CD4-positive, alpha-beta T cell (primary cell): ENCODE measurements around the gene AHCYL2. TPM values are rescaled to one million over a fixed set of nuclear protein-coding genes. Genes with fewer than 3 reads are reported as not detected.

Source experiments
- ATAC-seq: fragments of 200-7000 bp; cut with Tn5 transposase; one replicate; pipeline ENCODE4 v1.10.0; 2022; ENCODE audit warnings: mild to moderate bottlenecking; ENCODE audit not compliant: poor library complexity
- CTCF ChIA-PET: fragments of 350-600 bp; sonication (Branson Sonifier 250); formaldehyde crosslinking; loops from one replicate; lab custom pipeline; 2021; ENCODE audit warnings: antibody characterized with exemption, inconsistent platforms; lab: Charles Lee
- POLR2A ChIA-PET: fragments of 350-600 bp; sonication (Branson Sonifier 250); formaldehyde crosslinking; loops from one replicate; lab custom pipeline; 2021; ENCODE audit warnings: antibody characterized with exemption, inconsistent platforms; lab: Charles Lee
- DNase-seq, 14 experiments: peaks; one replicate each; pipeline ENCODE4 v3.0.0-alpha.2; 2013 to 2020; ENCODE audit warnings: mixed read lengths in 2 of 14
- H3K27ac ChIP-seq, 2 donors: one replicate each; pipeline versions ENCODE4 v1.5.1 to v1.7.0; 2013; ENCODE audit warnings: low read length in 2 of 2, low read depth in 1 of 2, mild to moderate bottlenecking in 1 of 2
- H3K27me3 ChIP-seq, 2 experiments: 1 replicate in 1 of 2; 2 replicates in 1 of 2; pipeline versions ENCODE4 v1.6.1 to v1.7.0; 2013; ENCODE audit warnings: low read length in 2 of 2, control low read depth in 1 of 2, mild to moderate bottlenecking in 1 of 2, moderate library complexity in 1 of 2; ENCODE audit not compliant: insufficient read depth in 2 of 2, control insufficient read depth in 1 of 2
- H3K36me3 ChIP-seq: one replicate; pipeline ENCODE4 v1.6.1; 2013; ENCODE audit warnings: low read length, control low read depth; ENCODE audit not compliant: insufficient read depth
- H3K4me1 ChIP-seq: one replicate; pipeline ENCODE4 v1.6.1; 2013; ENCODE audit warnings: low read length, control low read depth; ENCODE audit not compliant: insufficient read depth
- H3K4me3 ChIP-seq: one replicate; pipeline ENCODE4 v1.5.1; 2013; ENCODE audit warnings: mild to moderate bottlenecking, low read length, moderate library complexity
- H3K9me3 ChIP-seq, 2 experiments: 1 replicate in 1 of 2; 2 replicates in 1 of 2; pipeline versions ENCODE4 v1.6.1 to v1.7.0; 2013; ENCODE audit warnings: low read length in 2 of 2, mild to moderate bottlenecking in 2 of 2, control low read depth in 1 of 2, moderate library complexity in 1 of 2; ENCODE audit not compliant: control insufficient read depth in 1 of 2, insufficient read depth in 1 of 2
- H3K27ac Mint-ChIP-seq: one replicate; pipeline ENCODE4 v1.8.0; 2020; ENCODE audit warnings: mixed read lengths
- H3K27me3 Mint-ChIP-seq: one replicate; pipeline ENCODE4 v1.8.0; 2021; ENCODE audit warnings: mixed read lengths
- H3K36me3 Mint-ChIP-seq: one replicate; pipeline ENCODE4 v1.8.0; 2021; ENCODE audit warnings: low read depth, mixed read lengths
- H3K4me1 Mint-ChIP-seq: one replicate; pipeline ENCODE4 v1.8.0; 2021; ENCODE audit warnings: low read depth, mixed read lengths
- H3K4me3 Mint-ChIP-seq: one replicate; pipeline ENCODE4 v1.8.0; 2020; ENCODE audit warnings: mild to moderate bottlenecking, mixed read lengths
- H3K9me3 Mint-ChIP-seq: one replicate; pipeline ENCODE4 v1.8.0; 2020; ENCODE audit warnings: mixed read lengths
- CTCF ChIP-seq: fragments of 200-600 bp; IDR thresholded peaks from one replicate; pipeline ENCODE4 v1.8.0; 2022; ENCODE audit warnings: antibody characterized with exemption, mild to moderate bottlenecking
- intact Hi-C, 2 experiments: fragments of 100-400 bp; cut with DNase I in 1 of 2; cut with micrococcal nuclease in 1 of 2; formaldehyde crosslinking; loops; one replicate each; pipeline versions ENCODE4 v1.15.1 to v1.9.0; 2023 to 2025; cut with DNase I, micrococcal nuclease
- polyA plus RNA-seq, 2 donors: library from polyadenylated mRNA; unstranded; fragments of 120-200 nt; gene quantifications; one replicate each; pipeline ENCODE4 v1.2.1, GENCODE V29; 2013
- total RNA-seq, 174 experiments: library from RNA in 2 of 174; stranded (reverse) in 2 of 174; gene quantifications; one replicate each; pipeline ENCODE4 v1.2.3 and lab custom pipeline; 2021 to 2026

Gene AHCYL2
- total RNA-seq: 1 to 10 TPM; 5.8 to 6.0 TPM
- 11.1 TPM for polyA plus RNA-seq (2013, experiment 1 of 2)
- polyA plus RNA-seq (2013, experiment 2 of 2): 11.1 TPM
- 4.1 to 42.2 (median 16.9) reads per million in 172 experiments for total RNA-seq (lab: John Stamatoyannopoulos, UW)

- intact Hi-C loops: loop anchor here in 1 of 2 experiments (5.0 to 10.0 kb wide), 6 partner anchors 167 to 882 kb away; partner anchors contain the start of genes RBM28, SMKR1, STRIP2 and TNPO3
- Mint-ChIP-seq H3K27me3 (no peaks in the 10 kb centered on the region), H3K4me3 (peak within 1 kb of the TSS; percentile 96), H3K9me3 (no peaks in the 10 kb centered on the region), H3K36me3 (peaks cover 3% of the 10 kb centered on the region), H3K4me1 (peaks cover 56% of the 10 kb centered on the region), H3K27ac (peak within 1 kb of the TSS; percentile 89)
- CTCF ChIA-PET: interaction anchor here (1.3 to 1.9 kb wide), 2 partner anchors 47 to 74 kb away, joined by 3 to 9 read pairs; no protein-coding TSS in a partner anchor
- Histone ChIP-seq H3K27ac (peak within 1 kb of the TSS; percentile 72 to 97), H3K27me3 (no peaks in the 10 kb centered on the region), H3K4me3 (peak within 1 kb of the TSS; percentile 91), H3K36me3 (no peaks in the 10 kb centered on the region), H3K4me1 (peaks cover 25% of the 10 kb centered on the region), H3K9me3 (no peaks in the 10 kb centered on the region)
- peak; percentile 96 to 99 (median 98) for DNase-seq
- POLR2A ChIA-PET: interaction anchor here (0.6 to 1.4 kb wide), 15 partner anchors 11 to 765 kb away, joined by 3 to 6 read pairs (median 3); partner anchors contain the start of gene NRF1
- TF ChIP-seq CTCF: no peak
- peak; percentile 89 for ATAC-seq
Observed at GRCh38 chr7:129224251-129225205, at the start of gene AHCYL2. Gene AHCYL2, plus strand, starts transcription at chr7:129225030.

- no peak overlapping the region for H3K27ac ChIP-seq
- H3K27ac Mint-ChIP-seq: no peak overlapping the region
- no peaks in the 10 kb centered on the region for H3K9me3 Mint-ChIP-seq
- DNase-seq (no peak), ATAC-seq (no peak)
- CTCF ChIA-PET: no interaction called here
- POLR2A ChIA-PET: no interaction called here
- no peaks in the 10 kb centered on the region for H3K4me1 Mint-ChIP-seq
- intact Hi-C loops: no loop called here
- H3K4me3 ChIP-seq: no peak overlapping the region
- TF ChIP-seq CTCF: no peak
- H3K4me3 Mint-ChIP-seq: no peak overlapping the region
- H3K27me3 Mint-ChIP-seq: peaks cover 29% of the 10 kb centered on the region
- H3K36me3 Mint-ChIP-seq: no peaks in the 10 kb centered on the region
- H3K36me3 ChIP-seq: no peaks in the 10 kb centered on the region
- no peaks in the 10 kb centered on the region for H3K9me3 ChIP-seq
- no peaks in the 10 kb centered on the region for H3K4me1 ChIP-seq
- H3K27me3 ChIP-seq: peaks cover 2 to 3% of the 10 kb centered on the region in 2 experiments
Observed at GRCh38 chr7:129176916-129177710, 47.7 kb upstream of the AHCYL2 start.
